Mesodermal cell (in vitro differentiated cells): ENCODE results near the gene TUNAR.

Experiments used
- H3K27ac ChIP-seq: 2 replicates; pipeline ENCODE4 v1.7.0; 2013; ENCODE audit warnings: mild to moderate bottlenecking, low read depth, low read length, moderate library complexity; ENCODE audit not compliant: severe bottlenecking
- H3K36me3 ChIP-seq: 2 replicates; pipeline ENCODE4 v1.7.1; 2013; ENCODE audit warnings: mild to moderate bottlenecking, low read length, moderate library complexity; ENCODE audit not compliant: control insufficient read depth, insufficient read depth
- H3K4me1 ChIP-seq: one replicate; pipeline ENCODE4 v1.7.1; 2013; ENCODE audit warnings: mild to moderate bottlenecking, low read length; ENCODE audit not compliant: insufficient read depth, control insufficient read depth, poor library complexity, severe bottlenecking
- H3K4me3 ChIP-seq: 2 replicates; pipeline ENCODE4 v1.7.0; 2013; ENCODE audit warnings: low read length, control low read depth, mild to moderate bottlenecking; ENCODE audit not compliant: insufficient read depth, poor library complexity, severe bottlenecking; ENCODE audit errors: extremely low read depth
- H3K9me3 ChIP-seq: 2 replicates; pipeline ENCODE4 v1.7.1; 2013; ENCODE audit warnings: mild to moderate bottlenecking, low read length, moderate library complexity; ENCODE audit not compliant: control insufficient read depth
- WGBS, 2 experiments: methylation state at CpG; one replicate each; pipeline ENCODE4 v1.1.5; 2013; ENCODE audit warnings: missing lambda C conversion rate in 2 of 2; ENCODE audit not compliant: insufficient coverage in 2 of 2; 5-methylcytosine and 5-hydroxymethylcytosine counted together

The TUNAR gene

GRCh38 chr14:95906591-95906990 lies 30.0 kb downstream of the TUNAR start:
- H3K4me3 ChIP-seq = no peak overlapping the region

GRCh38 chr14:95910628-95911027 lies 34.0 kb downstream of the TUNAR start:
- Histone ChIP-seq H3K27ac (no peak overlapping the region), H3K9me3 (no peaks in the 10 kb centered on the region), H3K4me1 (peaks cover 16% of the 10 kb centered on the region), H3K36me3 (no peaks in the 10 kb centered on the region), H3K4me3 (no peak overlapping the region)
- WGBS, 2 experiments = 81 to 100% methylated on average over 1 to 3 of the region's 4 CpGs

More at GRCh38 chr14:95906591-95906990, 30.0 kb downstream of the TUNAR start:
- 94% methylated on average over 2 to 3 of the region's 4 CpGs for WGBS, 2 experiments
- Histone ChIP-seq H3K36me3 (no peaks in the 10 kb centered on the region), H3K4me1 (peaks cover 14% of the 10 kb centered on the region), H3K9me3 (no peaks in the 10 kb centered on the region), H3K27ac (no peak overlapping the region)

- Histone ChIP-seq H3K27ac (no peak overlapping the region), H3K9me3 (no peaks in the 10 kb centered on the region), H3K4me1 (peaks cover 16% of the 10 kb centered on the region), H3K36me3 (no peaks in the 10 kb centered on the region), H3K4me3 (no peak overlapping the region)
- WGBS, 2 experiments = 95 to 97% methylated on average over 6 to 7 of the region's 7 CpGs
Measured at GRCh38 chr14:95911456-95911855, 34.8 kb downstream of the TUNAR start.

GRCh38 chr14:95915330-95915729 lies 38.7 kb downstream of the TUNAR start:
- Histone ChIP-seq H3K36me3 (no peaks in the 10 kb centered on the region), H3K4me1 (peaks cover 21% of the 10 kb centered on the region), H3K9me3 (no peaks in the 10 kb centered on the region), H3K4me3 (no peak overlapping the region), H3K27ac (no peak overlapping the region)
- WGBS, 2 experiments = 56 to 65% methylated on average over 5 to 6 of the region's 7 CpGs

GRCh38 chr14:95918466-95918865 lies 41.8 kb downstream of the TUNAR start:
- Histone ChIP-seq H3K4me1 (peaks cover 6% of the 10 kb centered on the region), H3K27ac (peak overlapping the region; percentile 82), H3K36me3 (no peaks in the 10 kb centered on the region), H3K9me3 (no peaks in the 10 kb centered on the region), H3K4me3 (no peak overlapping the region)
- 64% methylated on average over 4 of the region's 6 CpGs; no CpG with 5 or more reads in 1 of the 2 experiments for WGBS, 2 experiments

- 78 to 96% methylated on average over 6 of the region's 11 CpGs for WGBS, 2 experiments
- Histone ChIP-seq H3K4me1 (peaks cover 6% of the 10 kb centered on the region), H3K27ac (no peak overlapping the region), H3K9me3 (no peaks in the 10 kb centered on the region), H3K4me3 (no peak overlapping the region), H3K36me3 (no peaks in the 10 kb centered on the region)
Measured at GRCh38 chr14:95920769-95921438, 44.3 kb downstream of the TUNAR start.

GRCh38 chr14:95922080-95922479 lies 45.4 kb downstream of the TUNAR start:
- H3K27ac ChIP-seq = no peak overlapping the region
- WGBS, 2 experiments = 100% methylated on average over 1 to 2 of the region's 4 CpGs

GRCh38 chr14:95928751-95929150 lies 52.1 kb downstream of the TUNAR start:
- no peaks in the 10 kb centered on the region for H3K9me3 ChIP-seq
- 88% methylated on average over 1 of the region's 2 CpGs; no CpG with 5 or more reads in 1 of the 2 experiments for WGBS, 2 experiments

More at GRCh38 chr14:95922080-95922479, 45.4 kb downstream of the TUNAR start:
- Histone ChIP-seq H3K36me3 (no peaks in the 10 kb centered on the region), H3K4me1 (peaks cover 6% of the 10 kb centered on the region), H3K4me3 (no peak overlapping the region), H3K9me3 (no peaks in the 10 kb centered on the region)

GRCh38 chr14:95931384-95931783 lies 54.8 kb downstream of the TUNAR start:
- Histone ChIP-seq H3K4me1 (no peaks in the 10 kb centered on the region), H3K9me3 (no peaks in the 10 kb centered on the region), H3K4me3 (no peak overlapping the region), H3K36me3 (no peaks in the 10 kb centered on the region), H3K27ac (no peak overlapping the region)

More at GRCh38 chr14:95928751-95929150, 52.1 kb downstream of the TUNAR start:
- Histone ChIP-seq H3K27ac (no peak overlapping the region), H3K4me3 (no peak overlapping the region), H3K36me3 (no peaks in the 10 kb centered on the region), H3K4me1 (no peaks in the 10 kb centered on the region)

GRCh38 chr14:95935228-95935822 lies 58.7 kb downstream of the TUNAR start:
- Histone ChIP-seq H3K36me3 (no peaks in the 10 kb centered on the region), H3K27ac (no peak overlapping the region), H3K9me3 (no peaks in the 10 kb centered on the region), H3K4me3 (no peak overlapping the region), H3K4me1 (no peaks in the 10 kb centered on the region)
- WGBS, 2 experiments = no CpG with 5 or more reads among the region's 2 CpGs

GRCh38 chr14:95936041-95936440 lies 59.4 kb downstream of the TUNAR start:
- Histone ChIP-seq H3K9me3 (no peaks in the 10 kb centered on the region), H3K36me3 (no peaks in the 10 kb centered on the region), H3K4me1 (no peaks in the 10 kb centered on the region), H3K4me3 (no peak overlapping the region), H3K27ac (no peak overlapping the region)
- 89 to 100% methylated on average over 1 to 2 of the region's 2 CpGs for WGBS, 2 experiments
